HepG2 (cell line): Measurements from ENCODE around the gene EMP2. TPM values are rescaled to one million over a fixed set of nuclear protein-coding genes. Genes with fewer than 3 reads are reported as not detected.
A peak's percentile ranks its signal among the peaks of the same experiment; 100 is the strongest.

Experiments
- HNF1A ChIP-seq, 2 experiments: sonication (generic) in 1 of 2; formaldehyde crosslinking in 1 of 2; IDR thresholded peaks; 2 replicates each; pipeline versions ENCODE4 v1.4.0 to v1.6.1; 2016 to 2020; ENCODE audit warnings: borderline replicate concordance in 1 of 2, low read depth in 1 of 2, mild to moderate bottlenecking in 1 of 2, missing genetic modification reagents in 1 of 2
- MED8 ChIP-seq: sonication (generic); formaldehyde crosslinking; IDR thresholded peaks from 2 replicates; pipeline ENCODE4 v1.8.1; 2023; ENCODE audit warnings: mild to moderate bottlenecking, missing genetic modification reagents; ENCODE audit not compliant: insufficient replicate concordance
- RNF219 ChIP-seq: sonication (generic); formaldehyde crosslinking; IDR thresholded peaks from 2 replicates; pipeline ENCODE4 v1.5.0; 2020; ENCODE audit warnings: mild to moderate bottlenecking, missing genetic modification reagents
- SKIL ChIP-seq: sonication (generic); formaldehyde crosslinking; IDR thresholded peaks from 2 replicates; pipeline ENCODE4 v1.8.0; 2022; ENCODE audit warnings: missing genetic modification reagents, mild to moderate bottlenecking, moderate library complexity, borderline replicate concordance
- SP4 ChIP-seq: sonication (generic); formaldehyde crosslinking; IDR thresholded peaks from 2 replicates; pipeline ENCODE4 v1.8.1; 2023; ENCODE audit warnings: mild to moderate bottlenecking, missing genetic modification reagents
- TIGD3 ChIP-seq: sonication (generic); formaldehyde crosslinking; IDR thresholded peaks from 2 replicates; pipeline ENCODE4 v1.5.1; 2020; ENCODE audit warnings: mild to moderate bottlenecking, missing genetic modification reagents, borderline replicate concordance
- TRAFD1 ChIP-seq: sonication (generic); formaldehyde crosslinking; IDR thresholded peaks from 2 replicates; pipeline ENCODE4 v1.5.1; 2020; ENCODE audit warnings: missing genetic modification reagents, mild to moderate bottlenecking, borderline replicate concordance
- ZBED4 ChIP-seq: sonication (generic); formaldehyde crosslinking; IDR thresholded peaks from 2 replicates; pipeline ENCODE4 v1.4.0; 2020; ENCODE audit warnings: missing genetic modification reagents, borderline replicate concordance
- ZNF747 ChIP-seq: sonication (generic); formaldehyde crosslinking; IDR thresholded peaks from 2 replicates; pipeline ENCODE4 v1.8.1; 2023; ENCODE audit warnings: missing genetic modification reagents, mild to moderate bottlenecking, borderline replicate concordance
- ZNF761 ChIP-seq: sonication (generic); formaldehyde crosslinking; conservative IDR thresholded peaks from 2 replicates; pipeline ENCODE4 v1.4.0; 2020; ENCODE audit warnings: mild to moderate bottlenecking, missing genetic modification reagents
- ZSCAN25 ChIP-seq: sonication (generic); formaldehyde crosslinking; IDR thresholded peaks from 2 replicates; pipeline ENCODE4 v1.8.0; 2022; ENCODE audit warnings: mild to moderate bottlenecking, missing genetic modification reagents
- polyA plus RNA-seq, 8 experiments: library from polyadenylated mRNA; depleted of rRNA in 3 of 8; stranded (reverse) in 7 of 8; unstranded in 1 of 8; fragments of >200 nt; fragmentation: Illumina TruSeq in 4 of 8; extraction: Trizol in 4 of 8; gene quantifications; 2 replicates each; pipeline versions ENCODE4 v1.2.1 to v1.2.3, GENCODE V29; 2011 to 2016; ENCODE audit warnings: low read depth in 4 of 8, missing spikeins in 1 of 8, mixed read lengths in 1 of 8; ENCODE audit not compliant: insufficient read depth in 1 of 8
- total RNA-seq, 5 experiments: library from RNA; depleted of rRNA; stranded (reverse); fragments of >200 nt; fragmentation: Illumina TruSeq; extraction: Trizol; gene quantifications; 2 replicates each; pipeline ENCODE4 v1.2.3, GENCODE V29; 2016; ENCODE audit warnings: low read depth in 1 of 5

EMP2 gene
- total and polyA plus RNA-seq, 2 of the 13 experiments (the other 11 are each of a cell fraction or from before 2014, with no cell fraction given), result 24.6 to 91.2 TPM

- no peak for TF ChIP-seq HNF1A (IDR thresholded peaks at IDR 0.05; ENCODE audit: low read depth)
- no peak for TF ChIP-seq HNF1A (CRISPR knock-in tag; IDR thresholded peaks at IDR 0.05; ENCODE audit: borderline replicate concordance)
- TF ChIP-seq RNF219 (CRISPR knock-in tag), result no peak
- TF ChIP-seq TRAFD1 (CRISPR knock-in tag), result no peak
- no peak for TF ChIP-seq SP4
- TF ChIP-seq ZNF747 (CRISPR knock-in tag), result no peak
- TF ChIP-seq ZBED4 (CRISPR knock-in tag), result no peak
- TF ChIP-seq TIGD3, result no peak
- TF ChIP-seq ZSCAN25 (CRISPR knock-in tag), result 0 out of 2 replicates have a peak, but pooled peaks have one; percentile 35
- TF ChIP-seq MED8 (CRISPR knock-in tag), result no peak
- TF ChIP-seq SKIL (CRISPR knock-in tag), result no peak
- TF ChIP-seq ZNF761, result no peak
Observed at GRCh38 chr16:10521681-10522274, 58.6 kb downstream of the EMP2 start (continued).
